Astrocyte of the hippocampus (primary cell): ENCODE data around the gene SIL1.
A peak's percentile ranks its signal among the peaks of the same experiment; 100 is the strongest.

Experiments
- DNase-seq: peaks from one replicate; pipeline ENCODE4 v3.0.0; 2011; ENCODE audit warnings: low read depth, low spot score

The SIL1 gene

GRCh38 chr5:139110526-139111168 lies 87.5 kb downstream of the SIL1 start:
- no peak for DNase-seq

- DNase-seq: peak; percentile 80
Observed at GRCh38 chr5:139108063-139108824, 89.9 kb downstream of the SIL1 start.

- DNase-seq: peak; percentile 38
Observed at GRCh38 chr5:139105621-139106071, 92.5 kb downstream of the SIL1 start.

GRCh38 chr5:139104577-139105276 lies 93.4 kb downstream of the SIL1 start:
- DNase-seq: peak; percentile 95

GRCh38 chr5:139103762-139104161 lies 94.4 kb downstream of the SIL1 start:
- DNase-seq: no peak

GRCh38 chr5:139100825-139101224 lies 97.3 kb downstream of the SIL1 start:
- DNase-seq: peak; percentile 28

GRCh38 chr5:139094154-139095131 lies 103.7 kb downstream of the SIL1 start:
- no peak for DNase-seq

GRCh38 chr5:139092741-139093343 lies 105.3 kb downstream of the SIL1 start:
- DNase-seq: no peak

GRCh38 chr5:139091439-139092156 lies 106.6 kb downstream of the SIL1 start:
- DNase-seq: no peak

GRCh38 chr5:139090581-139090980 lies 107.6 kb downstream of the SIL1 start:
- no peak for DNase-seq

- no peak for DNase-seq
Observed at GRCh38 chr5:139088024-139088423, 110.1 kb downstream of the SIL1 start.

- no peak for DNase-seq
Observed at GRCh38 chr5:139082813-139083498, 115.2 kb downstream of the SIL1 start.

GRCh38 chr5:139079991-139080610 lies 118.1 kb downstream of the SIL1 start:
- no peak for DNase-seq

- no peak for DNase-seq
Observed at GRCh38 chr5:139079225-139079990, 118.8 kb downstream of the SIL1 start.

- DNase-seq: no peak
Observed at GRCh38 chr5:139078345-139078744, 119.8 kb downstream of the SIL1 start.

- DNase-seq: no peak
Observed at GRCh38 chr5:139077899-139078298, 120.3 kb downstream of the SIL1 start.

- no peak for DNase-seq
Observed at GRCh38 chr5:139076111-139076510, 122.1 kb downstream of the SIL1 start.
